Mucosa of descending colon (tissue), 3 donors: Measurements from ENCODE around the gene ZNF692. TPM values are rescaled to one million over a fixed set of nuclear protein-coding genes. Genes with fewer than 3 reads are reported as not detected.
A peak's percentile ranks its signal among the peaks of the same experiment; 100 is the strongest.
"Not testable (repeated sequence)": the region's sequence is repeated elsewhere in the genome, so short reads cannot be mapped to it uniquely, and the experiment has no call there.

Experiments used
- ATAC-seq: fragments of 200-7000 bp; cut with Tn5 transposase; one replicate; pipeline ENCODE4 v1.9.1; 2020; ENCODE audit warnings: mild to moderate bottlenecking, moderate library complexity
- DNase-seq, 3 donors: peaks; one replicate each; pipeline ENCODE4 v3.0.0-alpha.2; 2020
- H3K36me3 ChIP-seq: fragments of 200-600 bp; one replicate; pipeline ENCODE4 v1.8.0; 2021; ENCODE audit warnings: low read depth, mild to moderate bottlenecking
- H3K4me1 ChIP-seq: fragments of 200-600 bp; one replicate; pipeline ENCODE4 v1.8.0; 2021; ENCODE audit warnings: low read depth, mild to moderate bottlenecking
- H3K4me3 ChIP-seq: fragments of 200-600 bp; one replicate; pipeline ENCODE4 v1.8.0; 2021; ENCODE audit warnings: mild to moderate bottlenecking
- H3K9me3 ChIP-seq: fragments of 200-600 bp; one replicate; pipeline ENCODE4 v1.8.0; 2021; ENCODE audit warnings: mild to moderate bottlenecking
- CTCF ChIP-seq: fragments of 200-600 bp; IDR thresholded peaks from one replicate; pipeline ENCODE4 v1.8.0; 2022; ENCODE audit warnings: antibody characterized with exemption, mild to moderate bottlenecking
- intact Hi-C, 2 donors: fragments of 100-400 bp; cut with DNase I in 1 of 2; cut with micrococcal nuclease in 1 of 2; formaldehyde crosslinking; loops; one replicate each; pipeline versions ENCODE4 v1.11.0 to v1.11.1; 2022; cut with DNase I, micrococcal nuclease
- total RNA-seq, 3 donors: library from RNA; stranded (reverse); fragmentation: NEBNext Ultra II Directional in 2 of 3; extraction: Animal tissue kit (Norgen Biotek cat#: 25700) in 2 of 3; gene quantifications; one replicate each; pipeline versions ENCODE4 v1.2.1 to v1.2.4, GENCODE V29; 2021 to 2023
- donor health status: DM: no; HTN: no; CAD: no; lungs with moderate emphysema.
- donor health status: DM: no; HTN: no; CAD: no.
- donor health status: DM: no; HTN: yes; CAD: no.

The ZNF692 gene
- total RNA-seq, 3 donors from 2014 or later, result 26.7 to 51.7 (median 43.6) TPM

DNA sequence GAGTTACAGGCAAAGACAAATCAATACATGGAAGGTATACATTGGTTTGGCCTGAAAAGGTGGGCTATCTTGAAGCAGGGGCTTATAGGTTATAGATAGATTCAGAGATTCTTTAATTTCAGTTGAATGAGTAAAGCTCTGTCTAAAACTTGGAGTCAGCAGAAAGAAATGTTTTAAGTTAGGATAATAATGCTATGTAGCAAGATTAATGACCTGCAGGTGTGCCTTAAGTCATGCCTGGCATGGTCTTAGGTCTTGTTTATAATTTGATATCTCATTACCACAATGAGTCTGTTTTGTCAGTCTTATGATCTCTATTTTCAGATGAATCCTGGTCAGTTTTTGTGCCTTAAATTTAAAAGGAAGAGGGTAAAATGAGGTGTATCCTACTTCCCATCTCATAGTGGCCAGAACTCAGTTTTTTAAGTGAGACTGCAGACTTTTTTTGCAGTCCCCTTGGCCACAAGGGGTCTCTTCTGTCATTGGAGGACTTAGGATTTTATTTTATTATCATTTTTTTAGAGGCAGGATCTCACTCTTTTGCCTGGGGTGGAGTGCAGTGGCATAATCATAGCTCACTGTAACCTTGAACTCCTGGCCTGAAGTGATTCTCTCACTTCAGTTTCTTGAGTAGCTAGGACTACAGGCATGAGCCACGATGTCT is 25.9 kb upstream of the ZNF692 start:
- ATAC-seq, result no peak
- intact Hi-C loops, result no loop called here
- Histone ChIP-seq H3K9me3 (no peaks in the 10 kb centered on the region), H3K36me3 (no peaks in the 10 kb centered on the region), H3K4me3 (no peak overlapping the region), H3K4me1 (no peaks in the 10 kb centered on the region)
- DNase-seq, result no peak
- no peak for TF ChIP-seq CTCF

- intact Hi-C loops, H3K36me3 ChIP-seq, H3K9me3 ChIP-seq, H3K4me1 ChIP-seq, DNase-seq, H3K4me3 ChIP-seq, ATAC-seq: not testable (repeated sequence)
Measured at GRCh38 chr1:248882427-248882826, 23.5 kb upstream of the ZNF692 start.

GRCh38 chr1:248881261-248881660 is 22.4 kb upstream of the ZNF692 start:
- intact Hi-C loops, result no loop called here
- no peak for ATAC-seq
- Histone ChIP-seq H3K4me3 (no peak overlapping the region), H3K4me1 (no peaks in the 10 kb centered on the region), H3K9me3 (no peaks in the 10 kb centered on the region), H3K36me3 (no peaks in the 10 kb centered on the region)
- DNase-seq, result no peak
- no peak for TF ChIP-seq CTCF

GRCh38 chr1:248873993-248874533 is 15.2 kb upstream of the ZNF692 start:
- Histone ChIP-seq H3K36me3 (no peaks in the 10 kb centered on the region), H3K4me3 (peak overlapping the region; percentile 42), H3K4me1 (peaks cover 5% of the 10 kb centered on the region), H3K9me3 (no peaks in the 10 kb centered on the region)
- intact Hi-C loops, result no loop called here
- TF ChIP-seq CTCF, result no peak
- DNase-seq (peak; percentile 81 to 90 (median 86)), ATAC-seq (peak; percentile 79)

- DNase-seq, result peak; percentile 94 to 98 (median 96)
- peak overlapping the region; percentile 42 for H3K4me3 ChIP-seq
- no peaks in the 10 kb centered on the region for H3K9me3 ChIP-seq
- peaks cover 5% of the 10 kb centered on the region for H3K4me1 ChIP-seq
- H3K36me3 ChIP-seq, result no peaks in the 10 kb centered on the region
- peak; percentile 89 for ATAC-seq
- intact Hi-C loops, result no loop called here
- TF ChIP-seq CTCF, result no peak
Measured at GRCh38 chr1:248873409-248873992, 14.6 kb upstream of the ZNF692 start.

DNA sequence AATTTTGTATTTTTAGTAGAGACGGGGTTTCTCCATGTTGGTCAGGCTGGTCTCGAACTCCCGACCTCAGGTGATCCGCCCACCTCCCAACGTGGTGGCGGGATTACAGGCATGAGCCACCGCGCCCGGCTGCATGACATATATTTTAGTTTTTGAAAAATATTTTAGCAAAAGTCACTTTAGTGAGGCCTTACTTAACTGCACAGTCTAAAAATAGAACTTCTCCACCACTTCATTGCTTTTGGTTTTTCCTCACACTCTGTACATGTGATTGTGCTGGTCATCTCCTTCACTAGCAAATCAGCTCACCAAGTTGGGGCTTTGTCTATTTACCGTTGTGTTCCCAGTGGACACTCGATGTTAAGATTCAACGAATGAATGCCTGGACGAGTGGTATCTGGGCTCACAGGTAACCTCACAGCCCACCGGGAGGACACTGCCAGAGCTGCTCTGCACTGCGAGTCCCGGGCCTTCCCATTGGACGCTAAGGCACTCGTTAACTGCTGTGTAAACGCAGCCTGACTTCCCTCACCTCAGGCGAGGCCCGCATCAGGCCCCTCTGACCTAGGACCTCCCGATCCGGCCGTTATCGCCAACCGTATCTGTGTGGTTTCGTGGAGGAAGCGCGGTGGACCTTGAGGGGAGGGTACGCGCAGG is 14.0 kb upstream of the ZNF692 start:
- Histone ChIP-seq H3K4me3 (peak overlapping the region; percentile 42), H3K9me3 (no peaks in the 10 kb centered on the region), H3K36me3 (no peaks in the 10 kb centered on the region), H3K4me1 (peaks cover 5% of the 10 kb centered on the region)
- peak; percentile 66 to 79 (median 76) for DNase-seq
- intact Hi-C loops, result no loop called here
- no peak for TF ChIP-seq CTCF
- ATAC-seq, result peak; percentile 71
